Left ventricle myocardium inferior (tissue), 1 donor: Measurements from ENCODE around the gene HTD2. TPM values are rescaled to one million over a fixed set of nuclear protein-coding genes. Genes with fewer than 3 reads are reported as not detected.

ENCODE experiments used
- DNase-seq: peaks from one replicate; pipeline ENCODE4 v3.0.0-alpha.2; 2020
- H3K27ac ChIP-seq: fragments of 200-600 bp; replicated peaks from 2 replicates; pipeline ENCODE4 v1.8.0; 2021
- H3K27me3 ChIP-seq: fragments of 200-600 bp; 2 replicates; pipeline ENCODE4 v1.8.0; 2021; ENCODE audit warnings: low read depth
- H3K36me3 ChIP-seq: fragments of 200-600 bp; 2 replicates; pipeline ENCODE4 v1.8.0; 2021
- H3K4me1 ChIP-seq: fragments of 200-600 bp; 2 replicates; pipeline ENCODE4 v1.8.0; 2021
- H3K4me3 ChIP-seq: fragments of 200-600 bp; 2 replicates; pipeline ENCODE4 v1.8.0; 2021; ENCODE audit warnings: mild to moderate bottlenecking, moderate library complexity
- H3K9me3 ChIP-seq: fragments of 200-600 bp; replicated peaks from 2 replicates; pipeline ENCODE4 v1.8.0; 2021
- intact Hi-C: fragments of 100-400 bp; cut with micrococcal nuclease; formaldehyde crosslinking; loops from one replicate; pipeline ENCODE4 v1.11.0; 2022
- total RNA-seq: library from RNA; stranded (reverse); fragmentation: NEBNext Ultra II Directional; extraction: Animal tissue kit (Norgen Biotek cat#: 25700); gene quantifications from one replicate; pipeline ENCODE4 v1.2.1, GENCODE V29; 2021
- TF ChIP-seq, protein P1 (sequence below): fragments of 200-600 bp; IDR thresholded peaks from 2 replicates; pipeline ENCODE4 v1.8.0; 2021; ENCODE audit warnings: antibody characterized with exemption, mild to moderate bottlenecking, borderline replicate concordance
- donor health status: DM: no; HTN: yes; CAD: no; lungs with severe emphysema.

HTD2 gene
- total RNA-seq, 1 donor from 2014 or later, result 13.0 TPM

DNA sequence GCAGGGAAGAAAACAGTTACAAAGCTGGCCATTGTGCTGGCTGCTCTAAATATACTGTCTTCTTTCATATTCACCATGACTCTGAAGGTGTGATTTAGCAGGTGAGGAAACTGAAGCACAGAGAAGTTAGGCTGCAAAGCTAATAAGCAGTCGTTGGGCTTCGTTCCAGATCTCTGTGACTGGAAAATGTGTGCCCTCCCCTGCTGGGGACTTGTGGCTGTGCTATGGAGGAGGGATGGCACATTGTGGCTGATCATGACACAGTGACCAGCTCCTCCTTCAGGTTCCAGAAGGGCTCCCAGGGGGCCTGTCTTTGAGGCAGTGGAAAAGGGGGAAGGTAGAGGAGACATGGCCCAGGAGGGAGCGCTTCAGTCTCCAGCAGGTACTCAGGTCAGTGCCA, 45.6 kb downstream of the HTD2 start:
- H3K9me3 ChIP-seq, result no peaks in the 10 kb centered on the region
- TF ChIP-seq, protein P1, sequence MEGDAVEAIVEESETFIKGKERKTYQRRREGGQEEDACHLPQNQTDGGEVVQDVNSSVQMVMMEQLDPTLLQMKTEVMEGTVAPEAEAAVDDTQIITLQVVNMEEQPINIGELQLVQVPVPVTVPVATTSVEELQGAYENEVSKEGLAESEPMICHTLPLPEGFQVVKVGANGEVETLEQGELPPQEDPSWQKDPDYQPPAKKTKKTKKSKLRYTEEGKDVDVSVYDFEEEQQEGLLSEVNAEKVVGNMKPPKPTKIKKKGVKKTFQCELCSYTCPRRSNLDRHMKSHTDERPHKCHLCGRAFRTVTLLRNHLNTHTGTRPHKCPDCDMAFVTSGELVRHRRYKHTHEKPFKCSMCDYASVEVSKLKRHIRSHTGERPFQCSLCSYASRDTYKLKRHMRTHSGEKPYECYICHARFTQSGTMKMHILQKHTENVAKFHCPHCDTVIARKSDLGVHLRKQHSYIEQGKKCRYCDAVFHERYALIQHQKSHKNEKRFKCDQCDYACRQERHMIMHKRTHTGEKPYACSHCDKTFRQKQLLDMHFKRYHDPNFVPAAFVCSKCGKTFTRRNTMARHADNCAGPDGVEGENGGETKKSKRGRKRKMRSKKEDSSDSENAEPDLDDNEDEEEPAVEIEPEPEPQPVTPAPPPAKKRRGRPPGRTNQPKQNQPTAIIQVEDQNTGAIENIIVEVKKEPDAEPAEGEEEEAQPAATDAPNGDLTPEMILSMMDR, result no peak
- H3K27ac ChIP-seq, result no peak overlapping the region
- no peaks in the 10 kb centered on the region for H3K36me3 ChIP-seq
- peaks cover 34% of the 10 kb centered on the region for H3K4me1 ChIP-seq
- DNase-seq, result no peak
- no peak overlapping the region for H3K4me3 ChIP-seq
- intact Hi-C loops, result no loop called here
- no peaks in the 10 kb centered on the region for H3K27me3 ChIP-seq

DNA sequence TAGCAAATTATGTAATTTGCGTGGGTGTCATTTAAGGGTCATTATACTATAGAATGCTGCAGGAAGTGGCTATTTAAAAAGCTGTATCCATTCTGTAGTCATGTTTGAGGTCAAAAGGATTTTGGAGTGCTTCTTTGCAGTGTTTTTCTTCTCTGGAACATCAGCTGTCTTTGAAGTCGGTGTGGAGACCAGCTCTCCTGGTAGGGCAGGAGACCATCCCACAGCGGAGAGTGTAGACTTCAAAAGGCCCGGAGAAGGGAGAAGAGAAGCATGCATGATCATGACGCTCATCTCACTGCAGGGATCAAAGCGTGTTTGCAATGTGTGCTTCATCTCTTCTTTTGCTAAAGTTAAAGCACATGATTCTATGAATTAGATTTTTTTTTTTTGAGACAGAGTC, 46.3 kb downstream of the HTD2 start:
- no peak for DNase-seq
- TF ChIP-seq, protein P1, result no peak
- no peaks in the 10 kb centered on the region for H3K9me3 ChIP-seq
- no peak overlapping the region for H3K27ac ChIP-seq
- H3K36me3 ChIP-seq, result no peaks in the 10 kb centered on the region
- intact Hi-C loops, result no loop called here
- no peaks in the 10 kb centered on the region for H3K27me3 ChIP-seq
- peaks cover 34% of the 10 kb centered on the region for H3K4me1 ChIP-seq
- H3K4me3 ChIP-seq, result no peak overlapping the region

DNA sequence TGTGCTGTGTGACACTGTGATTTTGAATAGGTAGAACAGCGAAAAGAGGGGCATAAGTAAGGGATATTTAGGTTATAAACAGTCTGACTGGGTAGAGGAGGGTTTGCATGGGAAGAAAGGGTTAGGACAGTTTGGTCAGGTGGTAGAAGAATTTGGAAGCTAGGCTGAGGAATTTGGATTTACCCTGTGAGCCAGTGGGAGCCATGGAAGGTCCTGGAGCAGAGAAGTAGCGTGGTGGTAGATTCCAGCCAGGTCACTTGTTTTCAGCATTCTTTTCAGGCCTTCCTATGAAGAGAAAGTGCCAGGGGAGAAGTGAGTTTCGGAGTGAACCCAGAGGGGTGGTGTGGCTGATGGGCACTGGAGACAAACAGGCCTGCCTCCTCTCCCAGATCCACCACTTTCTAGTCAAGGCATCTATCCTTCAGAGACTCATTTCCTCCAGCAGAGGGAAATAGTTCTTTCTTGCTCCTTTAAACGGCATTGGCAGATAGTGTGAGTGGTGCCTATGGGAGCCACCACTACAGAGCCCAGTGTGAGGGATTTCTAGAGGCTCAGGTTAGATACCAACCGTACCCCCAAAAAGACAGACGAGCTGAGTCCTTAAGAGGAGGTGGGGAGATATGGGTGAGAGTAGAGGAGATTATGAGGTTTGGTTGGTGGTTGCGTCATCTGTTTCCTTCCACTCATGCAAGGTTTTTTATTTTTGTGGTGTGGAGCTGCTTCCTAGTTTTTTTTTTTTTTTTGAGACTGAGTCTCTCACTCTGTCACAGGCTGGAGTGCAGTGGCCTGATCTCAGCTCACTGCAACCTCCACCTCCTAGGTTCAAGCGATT, 47.6 kb downstream of the HTD2 start:
- H3K27ac ChIP-seq, result no peak overlapping the region
- intact Hi-C loops, result no loop called here
- H3K36me3 ChIP-seq, result no peaks in the 10 kb centered on the region
- peaks cover 40% of the 10 kb centered on the region for H3K4me1 ChIP-seq
- H3K27me3 ChIP-seq, result no peaks in the 10 kb centered on the region
- H3K9me3 ChIP-seq, result no peaks in the 10 kb centered on the region
- no peak overlapping the region for H3K4me3 ChIP-seq
- DNase-seq, result no peak
- TF ChIP-seq, protein P1, result no peak

DNA sequence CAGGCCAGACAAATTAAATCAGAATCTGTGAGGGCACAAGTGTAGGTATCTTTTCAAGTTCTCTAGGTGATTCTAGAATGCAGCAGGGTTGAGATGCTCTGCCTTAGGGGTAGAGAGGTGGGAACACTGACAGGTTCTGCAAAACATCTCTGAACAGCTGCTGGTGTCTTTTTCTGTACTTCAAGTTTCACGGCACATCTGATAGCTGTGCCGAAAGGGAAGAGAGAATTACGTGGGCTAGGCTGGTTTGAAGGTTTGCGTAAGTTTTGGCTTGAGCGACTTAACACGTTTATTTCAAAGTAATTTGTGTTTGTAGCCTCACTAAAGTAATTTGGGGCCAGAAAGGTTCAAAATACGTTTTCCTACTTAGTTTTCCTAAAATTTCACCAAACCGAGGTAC, 48.9 kb downstream of the HTD2 start:
- Histone ChIP-seq H3K27ac (no peak overlapping the region), H3K4me1 (peaks cover 33% of the 10 kb centered on the region), H3K9me3 (no peaks in the 10 kb centered on the region), H3K4me3 (no peak overlapping the region), H3K36me3 (no peaks in the 10 kb centered on the region), H3K27me3 (no peaks in the 10 kb centered on the region)
- intact Hi-C loops, result no loop called here
- TF ChIP-seq, protein P1, result no peak
- DNase-seq, result no peak

DNA sequence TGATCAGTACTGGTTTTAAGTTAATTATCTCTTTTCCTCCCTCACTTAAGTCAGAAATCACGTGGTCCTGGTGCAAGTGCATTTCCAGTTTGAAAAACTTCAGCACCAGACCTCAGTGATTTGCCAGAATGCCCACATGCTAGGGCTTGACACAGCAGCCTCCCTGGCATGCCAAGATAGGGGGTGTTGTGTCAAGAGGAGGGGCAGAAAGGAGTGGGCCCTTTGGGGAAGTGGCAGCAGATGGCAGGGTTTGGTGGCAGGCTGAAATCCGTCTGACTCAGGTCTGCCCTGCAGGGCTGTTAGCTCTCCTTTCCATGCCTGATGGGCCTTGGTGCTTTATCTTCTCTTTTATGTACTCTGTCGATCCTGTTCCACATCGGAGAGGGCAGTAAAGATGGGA, 49.7 kb downstream of the HTD2 start:
- no peak for DNase-seq
- peaks cover 25% of the 10 kb centered on the region for H3K4me1 ChIP-seq

More for the DNA sequence above, 49.7 kb downstream of the HTD2 start:
- no peak overlapping the region for H3K4me3 ChIP-seq
- intact Hi-C loops, result no loop called here
- no peaks in the 10 kb centered on the region for H3K9me3 ChIP-seq
- no peaks in the 10 kb centered on the region for H3K36me3 ChIP-seq
- TF ChIP-seq, protein P1, result no peak
- no peak overlapping the region for H3K27ac ChIP-seq
- no peaks in the 10 kb centered on the region for H3K27me3 ChIP-seq
